Adrenal gland (tissue), 12 donors: ENCODE results near the gene GPHN. TPM values are rescaled to one million over a fixed set of nuclear protein-coding genes. Genes with fewer than 3 reads are reported as not detected.

ENCODE experiments used
- DNase-seq, 7 donors: peaks; one replicate each; pipeline ENCODE4 v3.0.0-alpha.2; 2019 to 2020
- H3K27ac ChIP-seq, 5 donors: fragments of 200-600 bp; sonication (generic) in 4 of 5; 1 replicate in 3 of 5; 2 replicates in 2 of 5; pipeline versions ENCODE4 v1.5.1 to v1.8.0; 2016 to 2020; ENCODE audit warnings: mild to moderate bottlenecking in 1 of 5
- H3K27me3 ChIP-seq: fragments of 200-600 bp; 2 replicates; pipeline ENCODE4 v1.8.0; 2021
- H3K36me3 ChIP-seq, 2 donors: fragments of 200-600 bp; replicated peaks in 1 of 2; 1 replicate in 1 of 2; 2 replicates in 1 of 2; pipeline versions ENCODE4 v1.5.1 to v1.8.0; 2018 to 2022
- H3K4me1 ChIP-seq, 2 donors: fragments of 200-600 bp; replicated peaks in 1 of 2; 1 replicate in 1 of 2; 2 replicates in 1 of 2; pipeline versions ENCODE4 v1.5.1 to v1.8.0; 2018 to 2021
- H3K4me3 ChIP-seq, 4 donors: fragments of 200-600 bp; sonication (generic) in 3 of 4; one replicate each; pipeline ENCODE4 v1.5.1; 2016 to 2018
- H3K9me3 ChIP-seq, 3 donors: fragments of 200-600 bp; sonication (generic) in 1 of 3; replicated peaks in 1 of 3; 1 replicate in 2 of 3; 2 replicates in 1 of 3; pipeline versions ENCODE4 v1.5.1 to v1.8.0; 2016 to 2021
- CTCF ChIP-seq, 6 experiments: fragments of 450-650 bp in 4 of 6; fragments of 200-600 bp in 2 of 6; sonication (generic) in 1 of 6; IDR thresholded peaks; 1 replicate in 5 of 6; 2 replicates in 1 of 6; pipeline versions ENCODE4 v1.5.1 to v1.8.0; 2016 to 2021; ENCODE audit warnings: antibody characterized with exemption in 6 of 6, mild to moderate bottlenecking in 2 of 6, moderate library complexity in 1 of 6
- POLR2A ChIP-seq, 2 donors: fragments of 450-650 bp; IDR thresholded peaks; one replicate each; pipeline ENCODE4 v1.6.1; 2017; ENCODE audit warnings: antibody characterized with exemption in 2 of 2, mild to moderate bottlenecking in 2 of 2, moderate library complexity in 1 of 2
- WGBS, 4 donors: extraction: QIAGEN DNeasy Blood & Tissue Kit in 2 of 4; methylation state at CpG; one replicate each; pipeline versions ENCODE4 v1.1.5 to v1.1.7; 2013 to 2017; 5-methylcytosine and 5-hydroxymethylcytosine counted together
- intact Hi-C, 2 donors: fragments of 100-400 bp; cut with DNase I; formaldehyde crosslinking; loops; one replicate each; pipeline versions ENCODE4 v1.14.1 to v1.15.0; 2022 to 2023
- polyA plus RNA-seq, 3 donors: library from polyadenylated mRNA; stranded (reverse); fragments of 200-250 nt in 2 of 3; fragments of 350-450 nt in 1 of 3; fragmentation: Illumina TruSeq in 1 of 3; extraction: RNeasy Lipid Tissue Mini Kit (QIAGEN cat#74804) in 1 of 3; gene quantifications; one replicate each; pipeline ENCODE4 v1.2.3, GENCODE V29; 2013 to 2014
- total RNA-seq, 9 donors: library from RNA; depleted of rRNA in 4 of 9; stranded (reverse); fragments of >200 nt in 4 of 9; fragments of 120-200 nt in 1 of 9; fragmentation: NEBNext Ultra II Directional in 1 of 9; extraction: Animal tissue kit (Norgen Biotek cat#: 25700) in 1 of 9; gene quantifications; one replicate each; pipeline versions ENCODE4 v1.1.0 to v1.2.4, GENCODE V29; 2013 to 2023
- donor health status: healthy with polysubstance abuse.
- donor health status: Bipolar disorder and iron deficiency.
- donor health status: DM: yes; HTN: yes; CAD: no.
- donor health status: DM: no; HTN: no; CAD: no.
- donor health status: DM: no; HTN: no; CAD: no.
- donor health status: DM: yes; HTN: yes; CAD: no.

The GPHN gene
- total and polyA plus RNA-seq, 12 donors, result 12.5 to 41.0 (median 24.0) TPM

- TF ChIP-seq POLR2A (IDR thresholded peaks at IDR 0.05), result no peak
- TF ChIP-seq CTCF (IDR thresholded peaks at IDR 0.05), result no peak
- H3K36me3 ChIP-seq, result no peaks in the 10 kb centered on the region
- no peaks in the 10 kb centered on the region for H3K9me3 ChIP-seq
- no peak for DNase-seq
- H3K4me3 ChIP-seq, result no peak overlapping the region
- intact Hi-C loops, result no loop called here
- H3K4me1 ChIP-seq, result no peaks in the 10 kb centered on the region
- WGBS, 4 donors, result 91 to 96% (median 96%) methylated on average over 8 to 9 of the region's 9 CpGs
- H3K27me3 ChIP-seq, result no peaks in the 10 kb centered on the region
- H3K27ac ChIP-seq, result no peak overlapping the region
These were observed 88.5 kb downstream of the GPHN start for GRCh38 chr14:66596241-66596985.

- intact Hi-C loops, result no loop called here
- Histone ChIP-seq H3K27me3 (no peaks in the 10 kb centered on the region), H3K36me3 (no peaks in the 10 kb centered on the region), H3K4me3 (no peak overlapping the region), H3K9me3 (no peaks in the 10 kb centered on the region), H3K27ac (no peak overlapping the region), H3K4me1 (no peaks in the 10 kb centered on the region)
- 89 to 95% (median 92%) methylated on average over 3 of the region's 3 CpGs for WGBS, 4 donors
- TF ChIP-seq CTCF (IDR thresholded peaks at IDR 0.05) (no peak), POLR2A (IDR thresholded peaks at IDR 0.05) (no peak)
- no peak for DNase-seq
These were observed 92.5 kb downstream of the GPHN start for GRCh38 chr14:66600416-66600815.

GRCh38 chr14:66601932-66602578 is 94.1 kb downstream of the GPHN start:
- intact Hi-C loops, result no loop called here
- no peak overlapping the region for H3K27ac ChIP-seq

GRCh38 chr14:66603945-66604344 is 96.0 kb downstream of the GPHN start:
- TF ChIP-seq POLR2A (IDR thresholded peaks at IDR 0.05), result no peak
- no peak for TF ChIP-seq CTCF (IDR thresholded peaks at IDR 0.05)
- Histone ChIP-seq H3K4me1 (no peaks in the 10 kb centered on the region), H3K4me3 (no peak overlapping the region), H3K27ac (no peak overlapping the region), H3K36me3 (no peaks in the 10 kb centered on the region), H3K27me3 (no peaks in the 10 kb centered on the region), H3K9me3 (no peaks in the 10 kb centered on the region)
- intact Hi-C loops, result no loop called here
- DNase-seq, result no peak

More at GRCh38 chr14:66601932-66602578, 94.1 kb downstream of the GPHN start:
- 76 to 92% (median 80%) methylated on average over 2 of the region's 2 CpGs for WGBS, 4 donors
- no peaks in the 10 kb centered on the region for H3K9me3 ChIP-seq
- TF ChIP-seq POLR2A (IDR thresholded peaks at IDR 0.05) (no peak), CTCF (IDR thresholded peaks at IDR 0.05) (no peak)
- DNase-seq, result no peak
- H3K4me3 ChIP-seq, result no peak overlapping the region
- H3K4me1 ChIP-seq, result no peaks in the 10 kb centered on the region
- H3K27me3 ChIP-seq, result no peaks in the 10 kb centered on the region
- no peaks in the 10 kb centered on the region for H3K36me3 ChIP-seq
